ENCODE results near the gene JAKMIP1. TPM values are rescaled to one million over a fixed set of nuclear protein-coding genes. Genes with fewer than 3 reads are reported as not detected.

Gene JAKMIP1
- total RNA-seq, 2 experiments from 2014 or later = 2.0 to 2.1 TPM

GRCh38 chr4:6093671-6094070 lies 106.7 kb downstream of the JAKMIP1 start:
- H3K27ac Mint-ChIP-seq = no peak overlapping the region

GRCh38 chr4:6092971-6093370 lies 107.4 kb downstream of the JAKMIP1 start:
- Mint-ChIP-seq H3K9me3 (no peaks in the 10 kb centered on the region), H3K4me3 (no peak overlapping the region), H3K4me1 (ENCODE audit: low read depth) (peaks cover 4% of the 10 kb centered on the region), H3K27me3 (peaks cover 3% of the 10 kb centered on the region), H3K36me3 (ENCODE audit: low read depth) (no peaks in the 10 kb centered on the region), H3K27ac (no peak overlapping the region)
- intact Hi-C loops (cut with DNase I, micrococcal nuclease) = no loop called here
- ChIA-PET POLR2A (no interaction called here), CTCF (no interaction called here)
- no peak overlapping the region for H3K27ac ChIP-seq (ENCODE audit: low read depth in 1 of 2, low read length in 2 of 2)
- no peak for ATAC-seq (ENCODE audit: poor library complexity)
- no peak for TF ChIP-seq CTCF (IDR thresholded peaks at IDR 0.05)
- H3K36me3 ChIP-seq (ENCODE audit: insufficient read depth, low read length) = no peaks in the 10 kb centered on the region
- DNase-seq = no peak
- H3K27me3 ChIP-seq (ENCODE audit: control insufficient read depth in 1 of 2, insufficient read depth in 2 of 2, low read length in 2 of 2) = no peaks in the 10 kb centered on the region
- H3K4me1 ChIP-seq (ENCODE audit: insufficient read depth, low read length) = peaks cover 13% of the 10 kb centered on the region
- H3K9me3 ChIP-seq (ENCODE audit: control insufficient read depth in 1 of 2, insufficient read depth in 1 of 2, low read length in 2 of 2) = no peaks in the 10 kb centered on the region
- H3K4me3 ChIP-seq (ENCODE audit: low read length) = no peak overlapping the region

More at GRCh38 chr4:6093671-6094070, 106.7 kb downstream of the JAKMIP1 start:
- H3K4me1 Mint-ChIP-seq (ENCODE audit: low read depth) = peaks cover 4% of the 10 kb centered on the region
- DNase-seq (no peak), ATAC-seq (ENCODE audit: poor library complexity) (no peak)
- H3K4me1 ChIP-seq (ENCODE audit: insufficient read depth, low read length) = peaks cover 13% of the 10 kb centered on the region
- no peak overlapping the region for H3K4me3 ChIP-seq (ENCODE audit: low read length)
- ChIA-PET POLR2A (no interaction called here), CTCF (no interaction called here)
- H3K36me3 ChIP-seq (ENCODE audit: insufficient read depth, low read length) = no peaks in the 10 kb centered on the region
- H3K27me3 Mint-ChIP-seq = peaks cover 3% of the 10 kb centered on the region
- no peak for TF ChIP-seq CTCF (IDR thresholded peaks at IDR 0.05)
- intact Hi-C loops (cut with DNase I, micrococcal nuclease) = no loop called here
- no peak overlapping the region for H3K27ac ChIP-seq (ENCODE audit: low read depth in 1 of 2, low read length in 2 of 2)
- no peaks in the 10 kb centered on the region for H3K36me3 Mint-ChIP-seq (ENCODE audit: low read depth)
- no peaks in the 10 kb centered on the region for H3K9me3 Mint-ChIP-seq
- H3K4me3 Mint-ChIP-seq = no peak overlapping the region
- H3K27me3 ChIP-seq (ENCODE audit: control insufficient read depth in 1 of 2, insufficient read depth in 2 of 2, low read length in 2 of 2) = no peaks in the 10 kb centered on the region
- no peaks in the 10 kb centered on the region for H3K9me3 ChIP-seq (ENCODE audit: control insufficient read depth in 1 of 2, insufficient read depth in 1 of 2, low read length in 2 of 2)

GRCh38 chr4:6092131-6092530 lies 108.2 kb downstream of the JAKMIP1 start:
- H3K36me3 ChIP-seq (ENCODE audit: insufficient read depth, low read length) = no peaks in the 10 kb centered on the region
- H3K36me3 Mint-ChIP-seq (ENCODE audit: low read depth) = no peaks in the 10 kb centered on the region
- peaks cover 3% of the 10 kb centered on the region for H3K27me3 Mint-ChIP-seq
- ATAC-seq (ENCODE audit: poor library complexity) = no peak
- POLR2A ChIA-PET = no interaction called here
- no peaks in the 10 kb centered on the region for H3K9me3 ChIP-seq (ENCODE audit: control insufficient read depth in 1 of 2, insufficient read depth in 1 of 2, low read length in 2 of 2)
- no peak overlapping the region for H3K27ac ChIP-seq (ENCODE audit: low read depth in 1 of 2, low read length in 2 of 2)
- H3K27ac Mint-ChIP-seq = no peak overlapping the region
- peak in 1 of 14 experiments; percentile 31 for DNase-seq
- no peaks in the 10 kb centered on the region for H3K27me3 ChIP-seq (ENCODE audit: control insufficient read depth in 1 of 2, insufficient read depth in 2 of 2, low read length in 2 of 2)
- H3K4me3 Mint-ChIP-seq = no peak overlapping the region
- intact Hi-C loops (cut with DNase I, micrococcal nuclease) = no loop called here
- H3K4me1 Mint-ChIP-seq (ENCODE audit: low read depth) = peaks cover 4% of the 10 kb centered on the region
- peaks cover 13% of the 10 kb centered on the region for H3K4me1 ChIP-seq (ENCODE audit: insufficient read depth, low read length)
- CTCF ChIA-PET = no interaction called here
- H3K4me3 ChIP-seq (ENCODE audit: low read length) = no peak overlapping the region
- TF ChIP-seq CTCF (IDR thresholded peaks at IDR 0.05) = no peak
- no peaks in the 10 kb centered on the region for H3K9me3 Mint-ChIP-seq
